GM12892 (cell line): ENCODE results near the gene MYOD1.

Experiments
- DNase-seq: peaks from one replicate; pipeline ENCODE4 v3.0.0; 2011; ENCODE audit not compliant: insufficient read length
- FAIRE-seq: peaks from 2 replicates; lab custom pipeline; 2011; peaks lifted over from hg19 to GRCh38; lab: Jason Lieb, UNC
- POLR2A ChIP-seq: IDR thresholded peaks from 2 replicates; pipeline ENCODE4 v1.6.1; 2011; ENCODE audit warnings: low read depth, low read length, control low read depth
- POLR2AphosphoS5 ChIP-seq: IDR thresholded peaks from 2 replicates; pipeline ENCODE4 v1.6.1; 2011; ENCODE audit warnings: low read depth, low read length, control low read depth
- TAF1 ChIP-seq: IDR thresholded peaks from 2 replicates; pipeline ENCODE4 v1.6.1; 2011; ENCODE audit warnings: low read depth, mild to moderate bottlenecking, control low read depth, low read length, borderline replicate concordance

MYOD1 gene

GRCh38 chr11:17746096-17746495 lies 26.7 kb downstream of the MYOD1 start:
- FAIRE-seq = no peak
- DNase-seq = no peak
- TF ChIP-seq POLR2A (no peak), TAF1 (no peak), POLR2AphosphoS5 (no peak)

GRCh38 chr11:17747131-17747955 lies 28.0 kb downstream of the MYOD1 start:
- no peak for DNase-seq
- no peak for TF ChIP-seq POLR2A
- TF ChIP-seq TAF1 = no peak
- TF ChIP-seq POLR2AphosphoS5 = no peak
- no peak for FAIRE-seq

GRCh38 chr11:17748044-17748443 lies 28.7 kb downstream of the MYOD1 start:
- DNase-seq = no peak
- no peak for FAIRE-seq
- TF ChIP-seq POLR2A (no peak), POLR2AphosphoS5 (no peak), TAF1 (no peak)

- no peak for TF ChIP-seq POLR2AphosphoS5
- TF ChIP-seq POLR2A = no peak
- TF ChIP-seq TAF1 = no peak
- FAIRE-seq = no peak
- DNase-seq = no peak
These were observed 29.7 kb downstream of the MYOD1 start for GRCh38 chr11:17748761-17749721.

- FAIRE-seq (no peak), DNase-seq (no peak)
- TF ChIP-seq POLR2A (no peak), POLR2AphosphoS5 (no peak), TAF1 (no peak)
These were observed 30.8 kb downstream of the MYOD1 start for GRCh38 chr11:17750013-17750800.

- DNase-seq (no peak), FAIRE-seq (no peak)
- TF ChIP-seq POLR2A (no peak), POLR2AphosphoS5 (no peak), TAF1 (no peak)
These were observed 31.4 kb downstream of the MYOD1 start for GRCh38 chr11:17750801-17751165.

GRCh38 chr11:17751558-17751957 lies 32.2 kb downstream of the MYOD1 start:
- DNase-seq (no peak), FAIRE-seq (no peak)
- TF ChIP-seq TAF1 = no peak
- no peak for TF ChIP-seq POLR2AphosphoS5
- no peak for TF ChIP-seq POLR2A

- no peak for TF ChIP-seq TAF1
- no peak for TF ChIP-seq POLR2AphosphoS5
- no peak for TF ChIP-seq POLR2A
- DNase-seq (no peak), FAIRE-seq (no peak)
These were observed 32.8 kb downstream of the MYOD1 start for GRCh38 chr11:17752144-17752543.

- no peak for TF ChIP-seq POLR2AphosphoS5
- no peak for TF ChIP-seq TAF1
- no peak for TF ChIP-seq POLR2A
- FAIRE-seq = no peak
- DNase-seq = no peak
These were observed 33.8 kb downstream of the MYOD1 start for GRCh38 chr11:17753153-17753552.

- DNase-seq (no peak), FAIRE-seq (no peak)
- TF ChIP-seq TAF1 (no peak), POLR2A (no peak), POLR2AphosphoS5 (no peak)
These were observed 34.3 kb downstream of the MYOD1 start for GRCh38 chr11:17753641-17754040.
